AG09319 (cell line): ENCODE results near the gene ITPKB.

ENCODE experiments used
- DNase-seq: peaks from one replicate; pipeline ENCODE4 v3.0.0-alpha.2; 2010; ENCODE audit warnings: low read depth; ENCODE audit errors: extremely low read depth
- CTCF ChIP-seq: IDR thresholded peaks from 2 replicates; pipeline ENCODE4 v1.5.1; 2011; ENCODE audit warnings: low read depth, mild to moderate bottlenecking, inconsistent platforms, low read length, moderate library complexity

Gene ITPKB

GRCh38 chr1:226645279-226645976, 93.7 kb downstream of the ITPKB start:
- no peak for DNase-seq
- no peak for TF ChIP-seq CTCF

GRCh38 chr1:226644541-226645176, 94.4 kb downstream of the ITPKB start:
- TF ChIP-seq CTCF: no peak
- DNase-seq: no peak

- no peak for TF ChIP-seq CTCF
Observed at GRCh38 chr1:226643611-226644540, 95.2 kb downstream of the ITPKB start.

GRCh38 chr1:226643177-226643576, 95.9 kb downstream of the ITPKB start:
- DNase-seq: no peak
- TF ChIP-seq CTCF: no peak

More at GRCh38 chr1:226643611-226644540, 95.2 kb downstream of the ITPKB start:
- no peak for DNase-seq

GRCh38 chr1:226642421-226642820, 96.7 kb downstream of the ITPKB start:
- DNase-seq: no peak
- no peak for TF ChIP-seq CTCF

- no peak for DNase-seq
- no peak for TF ChIP-seq CTCF
Observed at GRCh38 chr1:226641671-226642231, 97.3 kb downstream of the ITPKB start.
